Stimulated activated CD8-positive, alpha-beta memory T cell treated with anti-CD3 and anti-CD28 coated beads, Interleukin-15, amount 100 ng/mL, for 24 hours (primary cell): ENCODE data around the gene SF3B1.
"Not testable (repeated sequence)": the region's sequence is repeated elsewhere in the genome, so short reads cannot be mapped to it uniquely, and the experiment has no call there.

Experiments
- DNase-seq: peaks from one replicate; pipeline ENCODE4 v3.0.0-alpha.2; 2020; ENCODE audit warnings: low read depth

Gene SF3B1, protein sequence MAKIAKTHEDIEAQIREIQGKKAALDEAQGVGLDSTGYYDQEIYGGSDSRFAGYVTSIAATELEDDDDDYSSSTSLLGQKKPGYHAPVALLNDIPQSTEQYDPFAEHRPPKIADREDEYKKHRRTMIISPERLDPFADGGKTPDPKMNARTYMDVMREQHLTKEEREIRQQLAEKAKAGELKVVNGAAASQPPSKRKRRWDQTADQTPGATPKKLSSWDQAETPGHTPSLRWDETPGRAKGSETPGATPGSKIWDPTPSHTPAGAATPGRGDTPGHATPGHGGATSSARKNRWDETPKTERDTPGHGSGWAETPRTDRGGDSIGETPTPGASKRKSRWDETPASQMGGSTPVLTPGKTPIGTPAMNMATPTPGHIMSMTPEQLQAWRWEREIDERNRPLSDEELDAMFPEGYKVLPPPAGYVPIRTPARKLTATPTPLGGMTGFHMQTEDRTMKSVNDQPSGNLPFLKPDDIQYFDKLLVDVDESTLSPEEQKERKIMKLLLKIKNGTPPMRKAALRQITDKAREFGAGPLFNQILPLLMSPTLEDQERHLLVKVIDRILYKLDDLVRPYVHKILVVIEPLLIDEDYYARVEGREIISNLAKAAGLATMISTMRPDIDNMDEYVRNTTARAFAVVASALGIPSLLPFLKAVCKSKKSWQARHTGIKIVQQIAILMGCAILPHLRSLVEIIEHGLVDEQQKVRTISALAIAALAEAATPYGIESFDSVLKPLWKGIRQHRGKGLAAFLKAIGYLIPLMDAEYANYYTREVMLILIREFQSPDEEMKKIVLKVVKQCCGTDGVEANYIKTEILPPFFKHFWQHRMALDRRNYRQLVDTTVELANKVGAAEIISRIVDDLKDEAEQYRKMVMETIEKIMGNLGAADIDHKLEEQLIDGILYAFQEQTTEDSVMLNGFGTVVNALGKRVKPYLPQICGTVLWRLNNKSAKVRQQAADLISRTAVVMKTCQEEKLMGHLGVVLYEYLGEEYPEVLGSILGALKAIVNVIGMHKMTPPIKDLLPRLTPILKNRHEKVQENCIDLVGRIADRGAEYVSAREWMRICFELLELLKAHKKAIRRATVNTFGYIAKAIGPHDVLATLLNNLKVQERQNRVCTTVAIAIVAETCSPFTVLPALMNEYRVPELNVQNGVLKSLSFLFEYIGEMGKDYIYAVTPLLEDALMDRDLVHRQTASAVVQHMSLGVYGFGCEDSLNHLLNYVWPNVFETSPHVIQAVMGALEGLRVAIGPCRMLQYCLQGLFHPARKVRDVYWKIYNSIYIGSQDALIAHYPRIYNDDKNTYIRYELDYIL

DNA sequence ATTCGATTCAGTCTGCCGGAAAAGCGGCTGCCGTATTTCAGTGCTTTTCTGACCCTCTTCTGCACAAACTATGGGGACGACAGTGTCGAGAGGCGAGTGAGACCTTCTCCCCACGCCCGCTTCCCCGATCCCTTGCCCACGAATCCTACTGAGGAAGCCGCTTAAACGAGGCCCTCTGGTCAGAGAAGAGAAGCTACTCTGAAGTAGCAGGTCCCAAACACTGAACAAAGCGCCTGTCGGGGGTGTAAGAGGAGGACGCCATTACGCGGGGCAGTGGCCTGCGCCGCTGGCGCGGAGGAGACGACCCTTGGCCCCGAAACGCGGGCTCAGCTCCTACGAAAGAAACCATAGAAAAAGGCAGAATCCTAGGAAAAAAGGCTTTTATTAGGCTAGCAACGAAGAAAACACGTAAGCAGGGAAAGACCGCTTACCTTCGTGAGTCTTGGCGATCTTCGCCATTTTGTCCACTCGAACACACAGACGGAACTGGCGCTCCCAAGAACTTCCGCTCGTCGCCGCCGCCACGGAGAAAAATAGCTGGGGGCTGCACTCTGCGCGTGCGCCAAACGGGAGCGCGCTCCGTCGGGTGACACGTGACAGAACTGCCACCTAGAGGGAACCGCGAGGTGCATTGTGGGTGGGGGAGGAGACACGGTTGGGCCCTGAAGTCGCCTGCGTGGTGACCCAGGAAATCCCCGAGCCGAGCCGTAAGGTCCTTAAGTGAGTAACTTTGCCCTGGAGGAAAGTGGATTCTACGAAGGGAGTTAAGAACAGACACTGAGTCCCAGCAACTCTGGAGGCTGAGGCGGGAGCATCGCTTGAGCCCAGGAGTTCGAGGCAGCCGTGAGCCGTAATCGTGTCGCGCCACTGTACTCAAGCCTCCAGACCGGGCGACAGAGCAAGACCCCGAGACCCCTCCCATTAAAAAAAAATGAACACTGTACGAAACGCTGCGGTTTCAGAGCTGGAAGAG is at the start of gene SF3B1:
Gene SF3B1 (minus strand): TSS at position 488 of the 973 bp plus-strand sequence. CDS start 29 bp downstream, at position 459.
- peak; percentile 97 for DNase-seq

DNA sequence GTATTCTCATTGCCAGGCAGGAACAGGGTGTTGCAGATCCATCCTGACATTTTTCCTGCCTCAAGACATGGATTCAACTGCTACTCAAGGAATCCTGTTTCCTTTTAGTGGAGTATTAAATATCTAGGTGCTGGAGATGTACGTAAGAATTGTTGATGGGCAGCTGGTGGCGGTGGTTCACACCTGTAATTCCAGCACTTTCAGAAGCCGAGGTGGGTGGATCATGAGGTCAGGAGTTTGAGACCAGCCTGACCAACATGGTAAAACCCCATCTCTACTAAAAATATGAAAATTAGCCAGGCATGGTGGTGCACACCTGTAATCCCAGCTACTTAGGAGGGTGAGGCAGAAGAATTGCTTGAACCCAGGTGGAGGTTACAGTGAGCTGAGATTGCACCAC is 49.4 kb upstream of the SF3B1 start:
- not testable (repeated sequence) for DNase-seq

DNA sequence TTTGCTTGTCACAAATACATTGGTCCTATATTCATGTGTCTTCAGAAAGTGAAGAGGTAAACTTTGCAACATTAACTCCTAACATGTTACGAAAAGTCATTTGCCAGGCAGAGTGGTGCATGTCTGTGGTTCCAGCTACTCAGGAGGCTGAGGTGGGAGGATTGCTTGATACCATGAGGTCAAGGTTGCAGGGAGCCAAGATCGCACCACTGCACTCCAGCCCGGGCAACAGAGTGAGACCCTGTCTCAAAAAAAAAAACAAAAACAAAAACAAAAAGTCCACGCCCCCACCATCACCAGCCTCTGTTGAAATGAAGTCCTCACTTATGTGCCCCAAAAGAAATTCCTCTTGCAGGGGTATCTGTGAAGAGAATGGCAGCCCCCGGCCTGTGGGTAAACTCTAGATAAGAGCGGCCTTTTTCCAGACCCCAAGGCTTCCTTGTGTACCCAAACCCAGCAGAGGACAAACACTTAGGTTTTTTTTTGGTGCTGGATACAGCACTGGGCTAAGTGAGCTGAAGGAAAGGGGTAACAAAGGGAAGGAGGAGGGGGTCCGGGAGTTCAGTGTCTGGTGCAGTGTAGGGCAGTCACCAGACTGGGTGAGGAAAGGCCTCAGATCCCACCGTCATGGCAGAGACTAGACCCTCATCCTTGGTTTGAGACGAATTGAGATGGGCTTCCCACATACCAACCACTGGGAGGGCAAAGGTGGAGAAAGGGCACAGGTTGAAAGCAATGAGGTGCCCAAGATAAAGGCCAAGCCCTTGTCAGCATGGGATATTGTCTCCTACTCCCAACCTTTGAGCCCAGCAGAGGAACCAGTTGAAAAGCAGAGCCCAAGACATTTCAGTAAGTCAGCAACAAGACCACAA is 45.6 kb upstream of the SF3B1 start:
- DNase-seq = no peak

DNA sequence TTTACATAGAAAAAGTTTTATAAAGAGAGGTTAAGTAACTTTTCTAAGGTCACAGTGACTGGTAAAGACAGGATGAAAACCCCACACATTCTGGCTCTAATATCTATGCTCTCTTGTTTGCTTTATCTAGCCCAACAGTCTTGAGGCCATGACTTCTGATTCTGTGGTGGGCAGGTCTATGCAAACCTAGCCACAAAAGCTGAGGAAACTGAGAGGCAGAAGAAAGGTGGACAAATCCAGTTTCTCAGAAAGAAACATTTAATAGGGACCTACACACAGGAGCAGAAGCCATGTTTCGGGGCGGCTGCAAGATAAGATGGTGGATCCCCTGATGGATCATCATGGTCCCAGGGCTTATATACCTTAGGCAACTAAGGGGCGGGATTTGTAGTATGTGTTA is 43.0 kb upstream of the SF3B1 start:
- no peak for DNase-seq

DNA sequence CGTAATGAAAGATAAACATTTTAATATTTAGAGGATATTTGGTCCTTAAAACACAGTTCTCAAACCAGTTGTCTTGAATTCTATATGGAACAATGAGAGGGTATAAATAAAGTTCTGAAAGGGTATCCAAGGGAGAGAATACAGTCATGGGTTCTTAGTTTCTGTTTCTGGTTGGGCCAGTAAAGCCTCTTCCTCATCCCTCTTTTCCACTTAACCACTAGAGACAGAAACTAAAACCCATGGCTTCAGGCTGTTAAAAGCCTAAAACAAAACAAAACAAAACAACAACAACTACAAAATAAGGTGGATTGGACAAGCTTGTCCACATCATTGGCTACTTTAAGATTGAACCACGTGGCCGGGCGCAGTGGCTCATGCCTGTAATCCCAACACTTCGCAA is 37.3 kb upstream of the SF3B1 start:
- no peak for DNase-seq

DNA sequence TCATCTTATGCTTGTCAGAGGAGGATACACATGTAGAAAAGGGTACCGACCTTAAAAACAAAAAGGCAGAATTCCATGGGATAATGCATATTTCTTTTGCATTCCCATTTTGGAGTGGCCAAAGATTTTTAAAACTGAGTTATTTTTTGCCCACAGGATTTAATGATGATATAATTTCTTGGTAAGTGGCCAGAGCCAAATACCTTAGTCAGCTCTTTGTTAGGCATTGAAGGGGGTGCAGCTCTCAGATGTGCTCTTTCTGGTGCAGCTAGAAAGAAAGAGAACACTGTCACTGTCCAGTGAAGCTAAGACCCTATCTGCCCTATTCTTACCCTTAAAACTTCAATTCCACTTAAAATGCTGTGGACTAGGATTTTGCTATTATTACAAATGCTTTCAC is 29.3 kb upstream of the SF3B1 start:
- DNase-seq = no peak

DNA sequence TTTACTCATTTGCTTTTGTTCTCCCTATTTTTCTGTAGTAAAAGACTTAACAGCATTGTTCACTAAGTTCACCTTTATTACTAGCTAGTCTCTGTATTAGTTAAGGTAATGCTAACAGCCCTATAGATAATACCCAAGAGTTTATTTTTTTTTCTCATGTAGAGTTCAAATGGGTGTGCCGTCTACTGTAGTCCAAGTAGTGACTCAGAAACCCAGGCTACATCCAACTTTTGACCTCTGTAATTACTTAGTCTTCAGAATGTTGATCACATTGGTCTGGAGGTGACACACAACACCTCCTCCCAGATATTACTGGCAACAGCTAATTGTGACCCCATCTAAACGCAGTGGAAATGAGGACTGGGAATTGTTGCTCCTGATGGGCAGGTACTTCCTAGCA is 26.2 kb upstream of the SF3B1 start:
- no peak for DNase-seq

DNA sequence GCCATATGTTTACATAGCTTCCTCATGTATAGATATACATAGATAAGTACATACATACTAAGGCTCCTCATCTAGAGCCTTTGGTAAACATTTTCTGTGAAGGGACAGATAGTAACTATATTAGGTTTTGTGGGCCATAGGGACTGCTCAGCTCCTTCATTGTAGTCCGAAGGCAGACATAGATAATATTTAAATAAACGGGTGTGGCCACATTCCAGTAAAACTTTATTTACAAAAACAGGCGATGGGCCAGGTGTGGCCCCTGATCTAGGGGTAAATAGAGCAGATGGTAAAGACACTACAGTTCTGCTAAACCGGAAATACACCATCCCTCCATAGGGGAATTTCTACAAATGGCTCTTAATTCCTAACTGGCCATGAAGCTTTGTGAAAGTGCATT is 25.8 kb upstream of the SF3B1 start:
- DNase-seq = no peak

DNA sequence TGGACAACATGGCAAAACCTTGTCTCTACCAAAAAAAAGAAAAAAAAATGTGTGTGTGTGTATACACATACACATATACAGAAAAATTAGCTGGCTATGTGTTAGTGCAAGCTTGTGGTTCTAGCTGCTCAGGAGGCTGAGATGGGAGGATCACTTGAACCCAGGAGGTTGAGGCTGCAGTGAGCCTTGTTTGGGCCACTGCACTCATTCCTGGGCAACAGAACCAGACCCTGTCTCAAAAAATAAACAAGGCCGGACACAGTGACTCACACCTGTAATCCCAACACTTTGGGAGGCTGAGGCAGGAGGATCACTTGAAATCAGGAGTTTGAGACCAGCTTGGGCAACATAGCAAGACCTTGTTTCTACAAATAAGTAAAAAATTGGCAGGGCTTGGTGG is 20.6 kb upstream of the SF3B1 start:
- DNase-seq = no peak

DNA sequence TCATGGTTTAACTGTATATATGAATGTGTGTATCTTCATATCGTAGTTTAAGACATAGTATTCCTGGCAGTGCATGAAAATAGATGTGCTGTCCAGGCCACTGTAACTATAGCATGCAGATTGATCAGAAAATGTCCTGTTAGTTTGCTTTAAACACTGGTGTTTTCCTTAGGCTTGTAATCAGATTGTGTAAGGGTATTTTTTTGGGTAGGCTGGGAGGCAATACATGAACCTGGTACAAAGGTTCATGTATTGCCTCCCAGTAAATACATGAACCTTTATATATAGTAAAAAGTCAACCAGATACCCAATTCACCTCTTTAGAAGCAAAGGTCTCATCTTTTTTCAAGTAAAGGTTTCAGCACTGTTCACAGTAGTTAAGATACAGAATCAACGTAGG is 20.1 kb upstream of the SF3B1 start:
- DNase-seq = no peak

DNA sequence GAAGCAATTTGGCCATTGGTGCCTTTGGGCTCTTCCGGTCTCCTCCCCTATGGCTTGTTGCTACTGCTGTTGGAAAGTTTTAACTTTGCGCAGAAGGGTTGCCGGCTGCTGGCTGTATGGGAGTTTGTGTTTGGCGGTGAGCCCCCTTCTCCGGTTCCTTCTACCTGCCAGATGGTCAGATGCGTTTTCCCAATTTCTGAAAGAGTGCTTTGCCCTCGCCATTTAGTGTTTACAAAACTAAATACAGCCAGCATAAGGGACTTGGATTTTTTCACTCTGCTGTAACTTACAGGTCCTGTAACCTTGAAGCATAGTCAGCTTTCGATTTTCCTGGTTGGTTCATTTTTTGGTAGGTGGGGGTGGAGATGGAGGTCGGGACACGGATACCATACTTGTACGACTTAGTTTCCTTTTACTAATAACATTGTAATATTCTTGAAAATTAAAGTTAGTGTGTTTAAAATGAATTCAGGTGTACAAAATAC is 19.1 kb upstream of the SF3B1 start:
- DNase-seq = no peak

DNA sequence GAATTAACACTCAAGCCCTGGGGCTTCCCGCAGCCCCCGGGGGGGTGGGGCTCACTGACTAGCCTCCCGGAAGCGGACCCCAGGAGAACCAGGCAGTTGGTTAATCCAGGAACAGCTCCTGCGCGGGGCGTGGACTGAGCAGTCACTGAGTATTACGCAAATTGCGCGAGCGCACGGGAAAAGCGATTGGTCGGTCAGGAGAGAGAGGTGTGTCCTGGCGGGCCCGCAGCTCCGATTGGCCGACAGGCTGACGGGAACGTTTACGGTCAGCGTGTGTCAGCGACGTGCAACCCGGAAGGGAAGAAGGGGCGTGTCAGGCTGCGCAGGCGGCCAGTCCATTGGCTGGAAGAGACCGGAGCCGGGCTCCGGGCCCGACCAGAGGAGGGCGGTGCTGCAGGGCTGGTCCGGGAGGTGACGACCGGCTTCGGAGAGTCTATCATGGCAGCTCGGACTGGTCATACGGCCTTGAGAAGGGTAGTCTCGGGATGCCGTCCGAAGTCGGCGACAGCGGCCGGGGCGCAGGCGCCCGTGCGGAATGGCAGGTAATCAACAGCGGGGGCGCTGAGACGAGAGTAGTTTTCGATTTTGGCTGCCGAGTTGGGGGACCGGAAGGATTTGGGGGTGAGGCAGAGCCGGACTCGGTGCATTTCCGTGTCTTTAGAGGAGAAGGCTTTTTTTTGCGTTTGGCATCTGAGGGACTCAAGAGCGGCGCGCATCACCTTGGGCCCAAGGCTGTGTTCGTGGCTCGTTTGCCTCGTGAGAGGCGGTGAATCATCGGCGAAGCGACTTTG is 18.5 kb upstream of the SF3B1 start, which contains the start of gene COQ10B:
Gene COQ10B (plus strand): TSS at position 430 of the 791 bp plus-strand sequence. CDS start 9 bp downstream, at position 439.
- DNase-seq = peak; percentile 87

DNA sequence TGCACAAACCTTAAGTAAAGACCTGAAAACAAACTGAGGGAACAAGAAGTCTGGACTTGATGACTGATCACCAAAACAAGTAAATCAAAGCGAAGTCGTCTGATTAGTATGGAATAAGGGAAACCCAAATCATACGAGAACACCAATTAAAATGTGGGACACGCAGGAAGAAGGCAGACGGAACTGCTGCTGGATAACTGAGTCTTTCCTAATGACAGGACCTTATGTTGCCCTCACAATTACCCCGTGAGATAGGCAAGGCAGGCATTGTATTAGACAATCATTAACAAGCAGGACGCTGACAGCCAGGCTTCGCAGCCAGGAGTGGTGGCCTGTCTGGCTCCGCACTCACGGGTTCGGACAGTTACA is 17.9 kb upstream of the SF3B1 start:
- DNase-seq = no peak

DNA sequence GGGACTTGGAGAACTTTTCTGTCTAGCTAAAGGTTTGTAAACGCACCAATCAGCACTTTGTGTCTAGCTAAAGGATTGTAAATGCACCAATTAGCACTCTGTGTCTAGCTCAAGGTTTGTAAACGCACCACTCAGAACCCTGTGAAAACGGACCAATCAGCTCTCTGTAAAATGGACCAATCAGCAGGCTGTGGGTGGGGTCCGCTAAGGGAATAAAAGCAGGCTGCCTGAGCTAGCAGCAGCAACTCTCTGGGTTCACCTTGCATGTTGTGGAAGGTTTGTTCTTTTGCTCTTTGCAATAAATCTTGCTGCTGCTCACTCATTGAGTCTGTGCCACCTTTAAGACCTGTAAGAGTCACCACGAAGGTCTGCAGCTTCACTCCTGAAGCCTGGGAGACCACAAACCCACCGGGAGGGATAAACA is 16.1 kb upstream of the SF3B1 start:
- DNase-seq = not testable (repeated sequence)

DNA sequence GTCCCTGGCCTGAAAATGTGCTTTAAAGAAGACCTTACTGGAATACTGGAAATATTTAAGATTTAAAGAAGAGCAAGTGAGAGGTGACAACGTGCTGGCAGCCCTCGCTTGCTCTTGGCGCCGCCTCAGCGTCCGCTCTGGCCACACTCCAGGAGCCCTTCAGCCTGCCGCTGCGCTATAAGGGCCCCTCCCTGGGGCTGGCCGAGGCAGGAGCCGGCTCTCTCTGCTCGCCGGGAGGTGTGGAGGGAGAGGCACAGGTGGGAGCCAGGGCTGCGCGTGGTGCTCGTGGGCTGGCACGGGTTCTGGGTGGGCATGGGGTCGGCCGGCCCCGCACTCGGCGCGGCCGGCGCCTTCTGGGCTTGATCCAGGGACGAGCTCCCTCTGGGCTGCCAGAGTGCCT is 15.6 kb upstream of the SF3B1 start:
- DNase-seq = no peak

DNA sequence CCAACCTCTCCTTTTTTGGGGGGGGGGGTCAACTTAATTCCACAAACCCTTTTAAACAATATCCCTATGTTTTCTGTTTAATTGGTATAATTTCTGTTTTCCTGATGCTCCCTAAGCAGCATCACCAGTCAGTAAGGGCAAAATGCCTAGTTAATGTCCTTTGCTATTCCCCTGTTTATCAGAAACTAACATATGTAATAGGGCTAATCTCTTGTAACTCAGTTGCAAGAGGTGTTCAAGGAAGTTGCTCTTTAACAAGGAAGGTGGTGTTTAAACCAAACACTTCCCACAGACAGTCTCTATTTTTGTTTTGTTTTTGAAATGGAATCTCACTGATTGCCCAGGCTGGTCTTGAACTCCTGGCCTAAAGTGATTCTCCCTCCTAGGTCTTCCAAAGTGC is 12.0 kb upstream of the SF3B1 start:
- no peak for DNase-seq

DNA sequence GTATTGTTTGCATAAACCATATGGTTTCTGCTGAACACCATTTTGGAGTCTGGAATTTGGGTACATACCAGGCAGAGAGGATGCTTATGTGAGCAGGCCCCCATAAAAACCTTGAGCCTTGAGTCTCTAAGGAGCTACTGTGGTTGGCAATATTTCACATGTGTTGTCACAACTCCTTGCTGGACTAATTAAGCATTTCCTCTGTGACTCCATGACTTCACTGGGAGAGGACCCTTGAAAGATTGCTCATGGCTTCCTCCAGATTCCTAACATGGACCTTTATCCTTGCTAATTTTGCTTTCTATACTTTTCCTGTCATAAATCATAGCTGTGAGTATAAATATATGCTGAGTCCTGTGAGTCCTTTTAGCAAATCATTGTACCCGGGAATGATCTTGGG is 10.9 kb upstream of the SF3B1 start:
- no peak for DNase-seq

DNA sequence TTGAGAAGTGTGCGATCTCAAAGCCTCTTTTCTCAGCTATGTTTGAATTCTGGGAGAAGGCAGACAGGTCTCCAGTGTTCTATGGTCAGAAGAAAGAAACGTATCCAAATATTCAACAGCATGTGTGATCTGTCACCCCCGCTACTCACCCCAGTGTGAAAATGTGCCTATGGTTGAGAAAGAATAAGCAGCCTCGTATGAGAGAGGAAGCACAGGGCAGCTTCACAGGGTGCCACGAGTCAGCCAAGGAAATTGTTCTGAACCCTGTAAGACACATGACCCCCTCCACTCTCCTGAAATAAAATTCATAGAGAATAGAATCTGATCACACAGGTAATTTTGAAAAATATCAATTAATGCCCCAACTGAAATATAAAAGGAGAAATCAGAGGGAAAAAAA is 8.0 kb upstream of the SF3B1 start:
- no peak for DNase-seq

DNA sequence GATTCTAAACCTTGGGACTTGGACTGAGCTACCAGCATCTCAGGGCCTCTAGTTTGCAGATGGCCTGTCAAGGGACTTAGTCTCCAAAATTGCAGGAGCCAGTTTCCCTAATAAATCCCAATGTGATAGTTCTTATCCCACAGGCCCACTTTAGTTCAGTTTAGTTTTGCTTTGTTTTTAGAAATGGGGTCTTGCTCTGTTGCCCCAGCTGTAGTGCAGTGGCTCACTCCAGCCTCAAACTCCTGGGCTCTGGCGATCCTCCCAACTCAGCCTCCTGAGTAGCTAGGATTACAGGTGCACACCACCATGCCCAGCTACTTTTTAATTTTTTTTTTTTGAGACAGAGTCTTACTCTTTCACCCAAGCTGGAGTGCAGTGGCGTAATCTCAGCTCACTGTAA is 2.6 kb upstream of the SF3B1 start:
- DNase-seq = no peak
